Measurements from ENCODE around the gene TEX35. TPM values are rescaled to one million over a fixed set of nuclear protein-coding genes. Genes with fewer than 3 reads are reported as not detected.

The TEX35 gene
- total RNA-seq, 1 donor from 2014 or later, result 0.10 TPM

Small RNAs within 50 kb of the gene (small RNA-seq; reads per million reads assigned to genes)
- gene RF00017 (ENCODE audit: low replicate concordance) (not detected), gene RNA5SP69 (ENCODE audit: low replicate concordance) (not detected)

Other genes with a start within 250 kb of the TEX35 start
- not detected for gene CLEC20A, start 16.1 kb upstream of the TEX35 start, total RNA-seq
- gene RALGPS2, start 212.1 kb downstream of the TEX35 start, total RNA-seq, result 34.8 TPM

Data from skin of body (tissue), 2 donors.